ENCODE results near the gene ARHGAP9.
"Not testable (repeated sequence)": the region's sequence is repeated elsewhere in the genome, so short reads cannot be mapped to it uniquely, and the experiment has no call there.

ARHGAP9 gene

GRCh38 chr12:57517718-57518117 lies 38.1 kb upstream of the ARHGAP9 start:
- DNase-seq (ENCODE audit: low read depth in 2 of 2), result not testable (repeated sequence)

GRCh38 chr12:57517187-57517586 lies 37.5 kb upstream of the ARHGAP9 start:
- DNase-seq (ENCODE audit: low read depth in 2 of 2), result no peak

GRCh38 chr12:57516617-57517153 lies 37.0 kb upstream of the ARHGAP9 start:
- no peak for DNase-seq (ENCODE audit: low read depth in 2 of 2)

GRCh38 chr12:57515934-57516541 lies 36.4 kb upstream of the ARHGAP9 start:
- no peak for DNase-seq (ENCODE audit: low read depth in 2 of 2)

- no peak for DNase-seq (ENCODE audit: low read depth in 2 of 2)
Observed at GRCh38 chr12:57515408-57515933, 35.8 kb upstream of the ARHGAP9 start.

GRCh38 chr12:57514720-57515407 lies 35.2 kb upstream of the ARHGAP9 start:
- DNase-seq (ENCODE audit: low read depth in 2 of 2), result no peak

GRCh38 chr12:57514246-57514645 lies 34.6 kb upstream of the ARHGAP9 start:
- DNase-seq (ENCODE audit: low read depth in 2 of 2), result not testable (repeated sequence)

- not testable (repeated sequence) for DNase-seq (ENCODE audit: low read depth in 2 of 2)
Observed at GRCh38 chr12:57513677-57514076, 34.0 kb upstream of the ARHGAP9 start.

GRCh38 chr12:57513266-57513665 lies 33.6 kb upstream of the ARHGAP9 start:
- DNase-seq (ENCODE audit: low read depth in 2 of 2), result no peak

- DNase-seq (ENCODE audit: low read depth in 2 of 2), result no peak
Observed at GRCh38 chr12:57512665-57513064, 33.0 kb upstream of the ARHGAP9 start.

GRCh38 chr12:57511588-57512325 lies 32.1 kb upstream of the ARHGAP9 start:
- DNase-seq (ENCODE audit: low read depth in 2 of 2), result no peak

GRCh38 chr12:57511161-57511560 lies 31.5 kb upstream of the ARHGAP9 start:
- no peak for DNase-seq (ENCODE audit: low read depth in 2 of 2)

GRCh38 chr12:57507796-57508195 lies 28.1 kb upstream of the ARHGAP9 start:
- DNase-seq (ENCODE audit: low read depth in 2 of 2), result not testable (repeated sequence)

- not testable (repeated sequence) for DNase-seq (ENCODE audit: low read depth in 2 of 2)
Observed at GRCh38 chr12:57506541-57506940, 26.9 kb upstream of the ARHGAP9 start.

- DNase-seq (ENCODE audit: low read depth in 2 of 2), result not testable (repeated sequence)
Observed at GRCh38 chr12:57502311-57502969, 22.8 kb upstream of the ARHGAP9 start.

GRCh38 chr12:57500213-57500612 lies 20.5 kb upstream of the ARHGAP9 start:
- no peak for DNase-seq (ENCODE audit: low read depth in 2 of 2)

- DNase-seq (ENCODE audit: low read depth in 2 of 2), result no peak
Observed at GRCh38 chr12:57498571-57498970, 18.9 kb upstream of the ARHGAP9 start.

GRCh38 chr12:57498132-57498502 lies 18.5 kb upstream of the ARHGAP9 start:
- DNase-seq (ENCODE audit: low read depth in 2 of 2), result no peak

- DNase-seq (ENCODE audit: low read depth in 2 of 2), result no peak
Observed at GRCh38 chr12:57497223-57498131, 17.8 kb upstream of the ARHGAP9 start.

GRCh38 chr12:57496822-57497221 lies 17.2 kb upstream of the ARHGAP9 start:
- no peak for DNase-seq (ENCODE audit: low read depth in 2 of 2)

Measured in fibroblast of skin of left biceps (primary cell).